ENCODE measurements around the gene DIPK1C. TPM values are rescaled to one million over a fixed set of nuclear protein-coding genes. Genes with fewer than 3 reads are reported as not detected.

Gene DIPK1C
- total RNA-seq, 4 donors from 2014 or later, result 0.16 to 0.27 TPM; not detected in 2

GRCh38 chr18:74479486-74480148, 22.5 kb upstream of the DIPK1C start:
- Histone ChIP-seq H3K4me3 (no peak overlapping the region), H3K27ac (no peak overlapping the region), H3K27me3 (no peaks in the 10 kb centered on the region), H3K36me3 (no peaks in the 10 kb centered on the region), H3K9me3 (no peaks in the 10 kb centered on the region), H3K4me1 (peaks cover 0 to 11% (median 5%) of the 10 kb centered on the region in 4 donors)
- 90 to 94% methylated on average over 3 to 16 of the region's 16 CpGs for WGBS, 2 donors (ENCODE audit: low coverage in 1 of 2)
- TF ChIP-seq, protein P1, sequence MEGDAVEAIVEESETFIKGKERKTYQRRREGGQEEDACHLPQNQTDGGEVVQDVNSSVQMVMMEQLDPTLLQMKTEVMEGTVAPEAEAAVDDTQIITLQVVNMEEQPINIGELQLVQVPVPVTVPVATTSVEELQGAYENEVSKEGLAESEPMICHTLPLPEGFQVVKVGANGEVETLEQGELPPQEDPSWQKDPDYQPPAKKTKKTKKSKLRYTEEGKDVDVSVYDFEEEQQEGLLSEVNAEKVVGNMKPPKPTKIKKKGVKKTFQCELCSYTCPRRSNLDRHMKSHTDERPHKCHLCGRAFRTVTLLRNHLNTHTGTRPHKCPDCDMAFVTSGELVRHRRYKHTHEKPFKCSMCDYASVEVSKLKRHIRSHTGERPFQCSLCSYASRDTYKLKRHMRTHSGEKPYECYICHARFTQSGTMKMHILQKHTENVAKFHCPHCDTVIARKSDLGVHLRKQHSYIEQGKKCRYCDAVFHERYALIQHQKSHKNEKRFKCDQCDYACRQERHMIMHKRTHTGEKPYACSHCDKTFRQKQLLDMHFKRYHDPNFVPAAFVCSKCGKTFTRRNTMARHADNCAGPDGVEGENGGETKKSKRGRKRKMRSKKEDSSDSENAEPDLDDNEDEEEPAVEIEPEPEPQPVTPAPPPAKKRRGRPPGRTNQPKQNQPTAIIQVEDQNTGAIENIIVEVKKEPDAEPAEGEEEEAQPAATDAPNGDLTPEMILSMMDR (IDR thresholded peaks at IDR 0.05), result no peak
- no peak for TF ChIP-seq POLR2A (IDR thresholded peaks at IDR 0.05)
- TF ChIP-seq POLR2AphosphoS5 (IDR thresholded peaks at IDR 0.05), result no peak
- TF ChIP-seq EP300 (IDR thresholded peaks at IDR 0.05; ENCODE audit: low read depth), result no peak
- intact Hi-C loops (cut with DNase I; ENCODE audit: low total_unique reads), result no loop called here
- in situ Hi-C loops (cut with MboI; ENCODE audit: low pct_ligation_motif_present in 1 of 4, low pct_unique_long_range_greater_than_20kb in 1 of 4, low sequenced_read_pairs in 3 of 4), result loop anchor here in 1 of 4 donors (25.0 kb wide), 1 partner anchor 733 kb away; the partner anchor contains the start of genes PTGR3 and TSHZ1
- DNase-seq, result no peak

- intact Hi-C loops (cut with DNase I; ENCODE audit: low total_unique reads), result no loop called here
These were observed 21.8 kb upstream of the DIPK1C start for GRCh38 chr18:74478880-74479279.

GRCh38 chr18:74478316-74478715, 21.2 kb upstream of the DIPK1C start:
- TF ChIP-seq POLR2AphosphoS5 (IDR thresholded peaks at IDR 0.05), result no peak
- TF ChIP-seq, protein P1 (IDR thresholded peaks at IDR 0.05), result no peak
- no peak for TF ChIP-seq EP300 (IDR thresholded peaks at IDR 0.05; ENCODE audit: low read depth)
- no peak for TF ChIP-seq POLR2A (IDR thresholded peaks at IDR 0.05)
- Histone ChIP-seq H3K36me3 (no peaks in the 10 kb centered on the region), H3K27ac (no peak overlapping the region), H3K4me1 (peaks cover 0 to 8% (median 2%) of the 10 kb centered on the region in 4 donors), H3K27me3 (no peaks in the 10 kb centered on the region), H3K4me3 (no peak overlapping the region), H3K9me3 (no peaks in the 10 kb centered on the region)
- intact Hi-C loops (cut with DNase I; ENCODE audit: low total_unique reads), result no loop called here
- in situ Hi-C loops (cut with MboI; ENCODE audit: low pct_ligation_motif_present in 1 of 4, low pct_unique_long_range_greater_than_20kb in 1 of 4, low sequenced_read_pairs in 3 of 4), result loop anchor here in 1 of 4 donors (25.0 kb wide), 1 partner anchor 734 kb away; the partner anchor contains the start of genes PTGR3 and TSHZ1
- no peak for DNase-seq
- WGBS, 2 donors (ENCODE audit: low coverage in 1 of 2), result 96 to 100% methylated on average over 1 to 7 of the region's 7 CpGs

More at GRCh38 chr18:74478880-74479279, 21.8 kb upstream of the DIPK1C start:
- Histone ChIP-seq H3K36me3 (no peaks in the 10 kb centered on the region), H3K9me3 (no peaks in the 10 kb centered on the region), H3K4me1 (peaks cover 0 to 8% (median 2%) of the 10 kb centered on the region in 4 donors), H3K27me3 (no peaks in the 10 kb centered on the region), H3K27ac (no peak overlapping the region), H3K4me3 (no peak overlapping the region)
- TF ChIP-seq POLR2AphosphoS5 (IDR thresholded peaks at IDR 0.05), result no peak
- TF ChIP-seq EP300 (IDR thresholded peaks at IDR 0.05; ENCODE audit: low read depth), result no peak
- TF ChIP-seq POLR2A (IDR thresholded peaks at IDR 0.05), result no peak
- TF ChIP-seq, protein P1 (IDR thresholded peaks at IDR 0.05), result no peak
- DNase-seq, result no peak
- WGBS, 2 donors (ENCODE audit: low coverage in 1 of 2), result 60 to 75% methylated on average over 6 of the region's 6 CpGs
- in situ Hi-C loops (cut with MboI; ENCODE audit: low pct_ligation_motif_present in 1 of 4, low pct_unique_long_range_greater_than_20kb in 1 of 4, low sequenced_read_pairs in 3 of 4), result loop anchor here in 1 of 4 donors (25.0 kb wide), 1 partner anchor 733 kb away; the partner anchor contains the start of genes PTGR3 and TSHZ1

- TF ChIP-seq, protein P1 (IDR thresholded peaks at IDR 0.05), result no peak
- TF ChIP-seq POLR2AphosphoS5 (IDR thresholded peaks at IDR 0.05) (no peak), EP300 (IDR thresholded peaks at IDR 0.05; ENCODE audit: low read depth) (no peak)
- H3K4me3 ChIP-seq, result no peak overlapping the region
- WGBS, 2 donors (ENCODE audit: low coverage in 1 of 2), result 72% methylated on average over 8 of the region's 8 CpGs; no CpG with 5 or more reads in 1 of the 2 donors
- peaks cover 0 to 8% (median 2%) of the 10 kb centered on the region in 4 donors for H3K4me1 ChIP-seq
- intact Hi-C loops (cut with DNase I; ENCODE audit: low total_unique reads), result no loop called here
- no peaks in the 10 kb centered on the region for H3K27me3 ChIP-seq
- DNase-seq, result no peak
- H3K27ac ChIP-seq, result no peak overlapping the region
- no peaks in the 10 kb centered on the region for H3K9me3 ChIP-seq
- in situ Hi-C loops (cut with MboI; ENCODE audit: low pct_ligation_motif_present in 1 of 4, low pct_unique_long_range_greater_than_20kb in 1 of 4, low sequenced_read_pairs in 3 of 4), result loop anchor here in 1 of 4 donors (25.0 kb wide), 1 partner anchor 735 kb away; the partner anchor contains the start of genes PTGR3 and TSHZ1
- H3K36me3 ChIP-seq, result no peaks in the 10 kb centered on the region
These were observed 20.7 kb upstream of the DIPK1C start for GRCh38 chr18:74477771-74478170.

All from transverse colon (tissue), 4 donors.